RPMI8226 (cell line): ENCODE data around the gene OTUB1.
"Not testable (repeated sequence)": the region's sequence is repeated elsewhere in the genome, so short reads cannot be mapped to it uniquely, and the experiment has no call there.

ENCODE experiments used
- DNase-seq: peaks from one replicate; pipeline ENCODE4 v3.0.0-alpha.2; 2015

The OTUB1 gene

GRCh38 chr11:64027651-64028397, 41.6 kb downstream of the OTUB1 start:
- no peak for DNase-seq

DNA sequence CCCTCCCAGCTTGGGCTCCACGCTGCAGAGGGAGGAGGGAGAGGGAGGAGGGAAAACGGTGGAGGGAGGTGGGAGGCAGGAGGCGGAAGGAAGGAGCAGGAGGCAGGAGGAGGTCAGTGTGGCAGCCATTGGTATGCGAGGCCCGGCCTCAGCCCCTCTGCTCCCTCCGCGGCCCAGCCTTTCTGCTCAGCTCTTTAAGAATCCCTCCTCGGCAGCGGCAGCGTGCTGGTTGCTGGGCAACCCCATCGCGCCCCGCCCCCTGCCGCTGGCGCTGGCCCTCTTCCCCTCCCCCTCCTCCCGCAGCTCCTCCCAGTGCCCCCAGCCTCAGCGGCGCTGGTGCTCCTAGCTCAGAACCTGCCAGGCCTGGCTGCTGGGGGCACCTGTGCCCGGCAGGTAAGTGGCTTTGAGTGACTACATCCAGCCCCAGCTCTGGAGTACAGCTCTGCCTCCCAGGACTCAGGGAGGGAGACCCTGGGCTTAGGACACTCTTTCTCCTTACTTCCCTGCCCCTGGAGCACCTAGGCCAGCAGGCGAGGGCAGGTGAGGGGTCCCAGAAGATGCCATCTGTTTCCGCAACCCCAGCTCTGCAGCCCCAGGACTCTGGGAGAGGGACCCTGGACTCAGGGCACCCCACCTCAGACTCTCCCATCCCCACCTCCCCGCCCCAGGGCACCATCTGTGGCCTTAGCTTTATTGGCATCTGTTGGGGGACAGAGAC, 42.3 kb downstream of the OTUB1 start:
- no peak for DNase-seq

DNA sequence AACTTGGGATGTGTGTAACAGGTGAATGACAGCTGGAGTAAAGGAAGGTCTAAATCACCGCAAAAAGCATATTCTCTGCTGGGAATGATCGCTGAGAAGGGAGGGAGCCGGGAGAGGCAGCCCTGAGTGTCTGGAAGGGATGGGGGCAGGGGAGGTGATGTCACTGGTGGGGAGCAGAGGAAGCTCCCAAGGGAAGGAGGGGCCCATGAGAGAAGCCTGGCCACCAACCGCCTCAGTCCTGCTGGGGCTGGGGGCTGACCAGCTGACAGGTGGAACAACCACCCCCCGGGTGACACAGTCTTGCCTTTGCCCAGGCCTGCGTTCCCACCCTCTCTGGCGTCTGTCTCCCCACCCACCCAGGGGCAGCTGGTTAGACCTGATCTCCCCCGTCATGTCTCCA, 43.5 kb downstream of the OTUB1 start:
- no peak for DNase-seq

DNA sequence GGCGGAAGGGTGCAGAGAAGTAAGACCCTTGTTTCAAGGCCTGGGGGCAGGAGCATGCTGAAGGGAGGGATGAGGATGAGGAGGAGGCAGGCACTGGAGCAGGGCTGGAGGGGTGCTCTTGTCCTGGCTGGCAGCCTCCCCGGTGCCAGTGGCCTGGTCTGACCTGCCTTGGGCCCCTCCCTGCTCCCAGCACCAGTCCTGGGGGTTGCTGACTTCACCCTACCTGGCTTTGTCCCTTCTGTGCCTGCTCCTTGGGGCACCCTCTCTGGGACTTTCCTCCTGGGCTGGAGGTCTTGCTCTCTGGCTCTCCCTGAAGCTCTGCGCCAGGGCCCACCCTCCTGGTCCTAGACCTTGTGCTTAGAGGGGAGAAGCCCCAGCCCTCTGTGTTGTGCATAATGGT, 44.8 kb downstream of the OTUB1 start:
- no peak for DNase-seq

DNA sequence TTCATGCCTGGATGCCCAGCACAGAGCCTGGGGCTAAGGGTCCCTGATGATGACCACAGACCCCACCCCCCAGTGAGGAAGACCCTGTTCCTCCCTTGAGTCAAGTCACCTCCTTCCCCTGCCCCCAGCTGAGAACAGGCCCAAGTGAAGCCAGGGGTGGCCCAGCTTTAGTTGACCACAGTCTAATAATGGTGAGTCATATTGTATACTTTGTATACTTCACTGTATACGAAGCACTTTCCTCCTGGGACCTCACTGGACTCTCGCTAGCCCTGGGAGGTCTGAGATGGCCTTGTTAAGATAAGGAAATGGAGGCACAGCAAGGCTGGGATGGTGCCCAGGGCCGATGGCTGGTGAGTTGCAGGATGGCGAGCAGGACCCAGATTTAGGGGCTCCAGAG, 45.8 kb downstream of the OTUB1 start:
- DNase-seq, result no peak

GRCh38 chr11:64034411-64034811, 48.2 kb downstream of the OTUB1 start:
- DNase-seq, result no peak

DNA sequence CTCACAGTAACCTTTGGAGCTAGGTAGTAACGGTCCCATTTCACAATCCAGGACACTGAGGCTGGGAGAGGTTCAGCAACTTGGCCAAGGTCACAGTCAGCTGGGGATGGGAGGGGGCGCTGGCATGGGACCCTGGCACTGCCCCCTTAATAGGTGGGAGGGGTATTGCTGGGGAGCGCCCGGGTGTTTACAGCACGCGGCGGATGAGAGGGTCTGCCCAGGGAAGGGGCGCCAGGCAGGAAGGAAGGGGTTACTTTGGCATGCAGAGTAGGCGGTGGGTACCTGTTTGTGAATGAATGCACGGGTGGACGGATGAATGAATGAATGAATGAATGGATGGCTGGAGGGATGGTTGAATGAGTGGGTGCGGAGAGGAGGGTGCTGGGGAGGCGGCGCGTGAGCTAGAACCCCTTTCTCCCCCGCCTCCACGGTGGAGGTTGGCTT, 48.9 kb downstream of the OTUB1 start:
- no peak for DNase-seq

GRCh38 chr11:64035576-64035975, 49.3 kb downstream of the OTUB1 start, which contains the start of gene FLRT1:
Gene FLRT1 (plus strand): TSS chr11:64035931. CDS start chr11:64116268, 80,337 bp downstream.
- no peak for DNase-seq

DNA sequence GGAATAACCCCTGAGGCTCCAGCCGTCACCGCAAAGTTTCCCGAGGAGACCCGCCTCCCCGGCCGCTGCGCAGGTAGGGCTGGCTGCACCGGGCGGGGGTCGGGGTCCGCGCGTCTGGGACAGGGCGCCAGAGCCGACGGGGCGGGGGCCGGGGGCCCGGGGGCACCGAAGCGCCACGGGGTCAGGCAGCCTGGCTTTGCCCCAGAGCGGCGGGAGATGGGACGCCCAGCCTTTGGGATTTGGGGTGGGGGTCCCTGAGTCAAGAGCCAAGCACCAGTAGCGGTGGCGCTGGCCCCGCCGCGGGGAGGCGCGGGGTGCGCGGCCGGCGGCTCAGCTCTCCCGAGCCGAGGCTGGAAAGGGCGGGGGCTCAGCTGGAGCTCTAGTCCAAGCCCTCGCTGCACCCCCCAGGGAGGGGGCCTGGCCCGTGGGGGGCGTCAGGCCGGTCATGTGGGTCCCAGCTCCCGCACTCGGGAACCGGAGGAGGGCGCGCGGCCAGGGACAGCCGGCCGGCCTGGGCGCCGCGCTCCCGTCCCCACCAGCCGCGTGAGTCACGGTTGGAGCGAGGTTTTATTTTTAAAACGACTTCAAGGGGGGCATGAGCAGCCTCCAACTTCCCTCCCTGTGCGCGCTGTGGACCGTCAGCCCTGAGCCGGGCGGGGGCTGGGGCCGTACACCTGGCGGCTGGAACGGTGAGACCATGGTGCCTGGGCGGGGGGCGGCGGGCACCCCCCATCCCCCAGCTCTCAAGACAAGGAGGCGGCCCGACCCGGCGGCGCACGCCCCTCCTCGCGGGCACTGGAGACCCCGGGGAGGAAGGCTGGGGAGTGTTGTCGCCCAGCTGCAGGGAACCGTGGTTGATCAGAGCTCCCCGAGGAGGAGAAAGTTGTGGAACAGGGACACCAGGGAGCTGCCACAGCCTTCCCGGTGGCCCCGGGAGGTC, 50.1 kb downstream of the OTUB1 start:
- no peak for DNase-seq

- DNase-seq, result peak; percentile 36
Observed at GRCh38 chr11:64037027-64037634, 50.9 kb downstream of the OTUB1 start.

DNA sequence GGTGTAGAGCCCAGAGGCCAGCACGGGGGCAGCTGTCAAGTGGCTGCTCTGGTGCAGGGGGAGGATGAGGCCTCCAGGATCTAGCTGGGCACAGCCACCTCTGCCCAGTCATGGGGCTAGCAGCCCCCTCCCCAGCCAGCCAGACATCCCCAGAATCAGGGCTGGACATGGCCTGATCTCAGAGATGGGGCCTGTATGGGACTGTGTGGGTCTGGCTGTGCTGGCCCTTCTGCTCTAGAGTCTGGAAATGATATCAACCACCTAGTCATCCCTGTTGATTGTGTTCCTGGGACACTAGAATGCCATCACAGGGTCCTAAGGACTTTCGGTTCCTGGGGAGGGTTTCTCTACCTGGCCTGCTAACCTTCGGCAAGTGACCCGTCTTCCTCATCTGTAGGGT, 52.3 kb downstream of the OTUB1 start:
- DNase-seq, result no peak

GRCh38 chr11:64039012-64039665, 52.9 kb downstream of the OTUB1 start:
- DNase-seq, result no peak

- no peak for DNase-seq
Observed at GRCh38 chr11:64040684-64041322, 54.6 kb downstream of the OTUB1 start.

GRCh38 chr11:64041846-64042245, 55.6 kb downstream of the OTUB1 start:
- no peak for DNase-seq

- DNase-seq, result no peak
Observed at GRCh38 chr11:64042301-64042700, 56.1 kb downstream of the OTUB1 start.

DNA sequence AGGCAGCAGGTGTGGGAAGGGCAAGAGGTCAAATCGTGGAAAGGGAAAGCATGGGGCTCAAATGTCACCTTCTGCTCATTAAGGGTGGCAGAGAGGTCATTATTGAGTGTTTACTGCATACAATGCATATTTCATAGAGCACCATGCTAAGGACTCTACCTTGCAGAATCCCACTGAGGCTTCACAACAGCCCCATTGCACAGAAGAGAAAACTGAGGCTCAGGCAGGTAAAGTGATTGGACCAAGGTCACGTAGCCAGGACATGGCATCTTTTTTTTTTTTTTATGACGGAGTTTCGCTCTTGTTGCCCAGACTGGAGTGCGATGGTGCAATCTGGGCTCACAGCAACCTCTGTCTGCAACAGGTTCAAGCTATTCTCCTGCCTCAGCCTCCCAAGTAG, 57.3 kb downstream of the OTUB1 start:
- DNase-seq, result no peak

DNA sequence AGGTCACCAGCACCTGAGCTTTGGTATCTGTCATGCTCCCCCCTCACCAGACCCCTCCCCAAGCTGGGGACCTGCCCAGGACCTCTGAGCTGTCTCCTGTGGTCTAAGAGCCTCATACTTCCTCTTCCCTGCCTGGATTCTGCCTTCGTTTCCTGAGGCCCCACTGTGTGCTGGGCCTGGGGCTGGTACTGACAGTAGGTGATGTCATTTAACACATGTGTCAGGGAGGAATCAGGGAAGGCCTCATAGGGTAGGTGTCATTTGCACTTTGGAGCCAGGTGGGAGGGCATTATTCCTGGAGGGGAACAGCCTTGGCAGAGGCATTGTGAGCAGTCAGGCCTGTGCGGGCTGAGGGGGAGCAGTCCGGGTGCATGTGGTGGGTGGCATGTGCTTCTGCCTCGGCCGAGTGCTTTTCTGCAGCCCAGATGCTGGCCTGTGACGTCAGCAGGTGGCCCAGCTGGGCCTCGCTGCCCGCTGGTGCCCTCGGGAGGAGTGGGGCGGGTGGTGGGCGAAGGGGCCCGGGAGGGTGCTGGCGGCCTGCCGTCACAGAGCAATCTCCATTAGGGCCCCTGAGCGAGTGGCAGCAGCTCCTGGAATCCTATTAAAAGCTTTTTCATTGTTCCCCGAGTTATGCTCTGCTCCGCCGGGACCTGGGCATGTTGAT, 58.6 kb downstream of the OTUB1 start:
- DNase-seq, result no peak

DNA sequence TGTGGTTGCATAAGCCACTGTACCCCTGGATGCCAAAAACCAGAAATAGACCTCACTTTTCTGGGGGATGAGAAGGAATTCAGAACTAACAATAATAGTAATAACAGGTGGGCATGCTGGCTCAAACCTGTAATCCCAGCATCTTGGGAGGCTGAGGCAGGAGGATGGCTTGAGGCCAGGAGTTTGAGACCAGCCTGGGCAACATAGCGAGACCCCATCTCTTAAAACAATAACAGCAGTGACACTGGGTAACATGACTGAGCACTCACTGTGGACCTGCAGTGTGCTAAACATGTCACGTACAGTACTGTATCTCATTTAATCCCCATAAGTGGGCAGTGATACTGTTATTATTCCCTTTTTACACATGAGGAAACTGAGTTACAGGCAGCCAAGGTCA, 59.5 kb downstream of the OTUB1 start:
- no peak for DNase-seq

DNA sequence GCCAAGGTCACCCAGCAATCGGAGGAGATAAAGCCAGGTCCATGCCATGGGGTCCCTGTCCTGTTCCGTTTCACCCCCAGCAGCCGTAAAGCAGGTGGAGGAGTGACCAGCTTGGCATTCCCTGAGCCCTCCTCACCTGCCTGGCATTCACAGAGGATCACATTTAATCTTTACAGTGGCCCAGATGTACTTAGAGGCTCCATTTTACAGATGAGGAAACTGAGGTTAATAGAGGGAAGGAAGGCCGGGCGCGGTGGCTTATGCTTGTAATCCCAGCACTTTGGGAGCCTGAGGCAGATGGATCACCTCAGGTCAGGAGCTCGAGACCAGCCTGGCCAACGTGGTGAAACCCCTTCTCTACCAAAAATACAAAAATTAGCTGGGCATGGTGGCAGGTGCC, 61.1 kb downstream of the OTUB1 start:
- DNase-seq, result not testable (repeated sequence)
